ENCODE results near the gene ACSS1.

DNA sequence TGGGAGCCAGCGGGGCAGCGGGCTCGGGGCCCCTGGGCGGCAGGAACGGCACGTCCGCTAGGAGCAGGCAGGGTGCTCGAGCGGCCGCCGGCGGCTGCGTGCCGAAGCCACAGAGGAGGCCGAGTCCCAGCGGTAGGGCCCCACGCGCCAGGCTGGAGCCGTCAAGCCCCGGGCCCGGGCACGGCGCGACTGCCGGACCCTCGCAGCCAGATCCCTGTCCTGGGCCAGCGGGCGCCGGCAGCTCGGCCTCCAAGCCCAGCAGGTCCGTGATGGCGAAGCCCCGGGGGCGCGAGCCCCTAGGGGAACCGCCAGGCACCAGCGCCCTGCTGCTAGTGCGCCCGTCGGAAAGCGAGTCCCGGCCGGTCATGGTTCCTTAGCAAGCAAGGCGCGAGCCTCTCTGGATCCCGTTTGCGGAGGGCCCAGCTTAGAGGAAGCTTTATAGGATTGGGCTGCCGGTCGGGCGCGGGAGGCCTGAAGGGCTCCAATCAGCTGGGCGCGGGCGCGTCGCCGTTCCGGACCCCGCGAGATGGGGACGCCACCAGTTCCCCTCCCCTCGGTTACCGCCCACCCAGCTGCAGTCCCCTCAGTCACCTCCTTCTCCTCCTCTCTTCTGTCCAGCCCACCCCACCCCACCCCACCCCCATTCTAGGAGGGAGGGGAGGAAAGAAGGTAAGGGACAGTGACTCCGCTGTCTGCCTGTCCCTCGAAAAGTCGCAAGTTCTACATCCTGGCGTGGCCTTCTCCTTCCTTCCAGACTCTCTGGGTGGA lies 24.0 kb upstream of the ACSS1 start, which contains the start of gene VSX1:
- TF ChIP-seq, protein P1, sequence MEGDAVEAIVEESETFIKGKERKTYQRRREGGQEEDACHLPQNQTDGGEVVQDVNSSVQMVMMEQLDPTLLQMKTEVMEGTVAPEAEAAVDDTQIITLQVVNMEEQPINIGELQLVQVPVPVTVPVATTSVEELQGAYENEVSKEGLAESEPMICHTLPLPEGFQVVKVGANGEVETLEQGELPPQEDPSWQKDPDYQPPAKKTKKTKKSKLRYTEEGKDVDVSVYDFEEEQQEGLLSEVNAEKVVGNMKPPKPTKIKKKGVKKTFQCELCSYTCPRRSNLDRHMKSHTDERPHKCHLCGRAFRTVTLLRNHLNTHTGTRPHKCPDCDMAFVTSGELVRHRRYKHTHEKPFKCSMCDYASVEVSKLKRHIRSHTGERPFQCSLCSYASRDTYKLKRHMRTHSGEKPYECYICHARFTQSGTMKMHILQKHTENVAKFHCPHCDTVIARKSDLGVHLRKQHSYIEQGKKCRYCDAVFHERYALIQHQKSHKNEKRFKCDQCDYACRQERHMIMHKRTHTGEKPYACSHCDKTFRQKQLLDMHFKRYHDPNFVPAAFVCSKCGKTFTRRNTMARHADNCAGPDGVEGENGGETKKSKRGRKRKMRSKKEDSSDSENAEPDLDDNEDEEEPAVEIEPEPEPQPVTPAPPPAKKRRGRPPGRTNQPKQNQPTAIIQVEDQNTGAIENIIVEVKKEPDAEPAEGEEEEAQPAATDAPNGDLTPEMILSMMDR (IDR thresholded peaks at IDR 0.05; ENCODE audit: insufficient read depth, low read depth, low read length): no peak
- peak; percentile 52 for TF ChIP-seq EZH2 (IDR thresholded peaks at IDR 0.05; ENCODE audit: insufficient read depth, low read length)

Data from astrocyte (in vitro differentiated cells and primary cell).